RCC 7860 (cell line): Measurements from ENCODE around the gene ANKS1A.

Source experiments
- DNase-seq: peaks from one replicate; pipeline ENCODE4 v3.0.0-alpha.2; 2015; ENCODE audit warnings: low spot score
- FAIRE-seq: peaks from 2 replicates; lab custom pipeline; 2012; peaks lifted over from hg19 to GRCh38; lab: Jason Lieb, UNC

Gene ANKS1A

GRCh38 chr6:35062676-35063574 lies 173.9 kb downstream of the ANKS1A start:
- no peak for DNase-seq
- no peak for FAIRE-seq

GRCh38 chr6:35063701-35064280 lies 174.7 kb downstream of the ANKS1A start:
- no peak for DNase-seq
- FAIRE-seq, result no peak

GRCh38 chr6:35064290-35064689 lies 175.2 kb downstream of the ANKS1A start:
- FAIRE-seq (no peak), DNase-seq (no peak)

- DNase-seq (no peak), FAIRE-seq (no peak)
Observed at GRCh38 chr6:35064757-35065440, 175.8 kb downstream of the ANKS1A start.

GRCh38 chr6:35065441-35065800 lies 176.4 kb downstream of the ANKS1A start:
- no peak for FAIRE-seq
- DNase-seq, result no peak

GRCh38 chr6:35065870-35066269 lies 176.8 kb downstream of the ANKS1A start:
- no peak for DNase-seq
- FAIRE-seq, result no peak

GRCh38 chr6:35067234-35067633 lies 178.2 kb downstream of the ANKS1A start:
- DNase-seq (no peak), FAIRE-seq (no peak)

GRCh38 chr6:35068206-35068605 lies 179.2 kb downstream of the ANKS1A start:
- no peak for DNase-seq
- no peak for FAIRE-seq

GRCh38 chr6:35068644-35069043 lies 179.6 kb downstream of the ANKS1A start:
- FAIRE-seq, result no peak
- DNase-seq, result no peak

- DNase-seq (no peak), FAIRE-seq (no peak)
Observed at GRCh38 chr6:35069262-35069661, 180.2 kb downstream of the ANKS1A start.

GRCh38 chr6:35070111-35070510 lies 181.1 kb downstream of the ANKS1A start:
- FAIRE-seq (no peak), DNase-seq (no peak)

GRCh38 chr6:35071347-35071994 lies 182.4 kb downstream of the ANKS1A start:
- FAIRE-seq, result no peak
- no peak for DNase-seq

GRCh38 chr6:35072051-35072697 lies 183.1 kb downstream of the ANKS1A start:
- FAIRE-seq (no peak), DNase-seq (no peak)

GRCh38 chr6:35072698-35073055 lies 183.6 kb downstream of the ANKS1A start:
- no peak for DNase-seq
- FAIRE-seq, result no peak

GRCh38 chr6:35073211-35073610 lies 184.2 kb downstream of the ANKS1A start:
- DNase-seq, result no peak
- no peak for FAIRE-seq

- DNase-seq, result no peak
- no peak for FAIRE-seq
Observed at GRCh38 chr6:35073766-35074471, 184.9 kb downstream of the ANKS1A start.

- FAIRE-seq, result no peak
- DNase-seq, result no peak
Observed at GRCh38 chr6:35076997-35077712, 188.1 kb downstream of the ANKS1A start.

GRCh38 chr6:35077713-35078105 lies 188.7 kb downstream of the ANKS1A start:
- DNase-seq (no peak), FAIRE-seq (no peak)

GRCh38 chr6:35078226-35078850 lies 189.3 kb downstream of the ANKS1A start:
- no peak for DNase-seq

More at GRCh38 chr6:35078226-35078850, 189.3 kb downstream of the ANKS1A start:
- no peak for FAIRE-seq
